PC-3 (cell line): ENCODE data around the gene EPB41L2.
"Not testable (repeated sequence)": the region's sequence is repeated elsewhere in the genome, so short reads cannot be mapped to it uniquely, and the experiment has no call there.

ENCODE experiments used
- CTCF ChIP-seq: fragments of 300-600 bp; sonication (generic); conservative IDR thresholded peaks from 2 replicates; pipeline ENCODE4 v1.5.1; 2017; ENCODE audit warnings: antibody characterized with exemption, low read depth, mild to moderate bottlenecking, low read length
- EZH2 ChIP-seq: fragments of 300-600 bp; sonication (generic); IDR thresholded peaks from one replicate; pipeline ENCODE4 v1.6.1; 2017; ENCODE audit warnings: antibody characterized with exemption, mild to moderate bottlenecking, low read length; ENCODE audit not compliant: unreplicated experiment
- EZH2phosphoT487 ChIP-seq: fragments of 300-600 bp; sonication (generic); IDR thresholded peaks from 2 replicates; pipeline ENCODE4 v1.6.1; 2018; ENCODE audit warnings: mild to moderate bottlenecking, antibody characterized with exemption, low read length, borderline replicate concordance

- TF ChIP-seq CTCF, EZH2phosphoT487, EZH2: not testable (repeated sequence)
These were observed 75.5 kb downstream of the EPB41L2 start for GRCh38 chr6:130987539-130987938.
